Left lung (tissue), 10 donors: ENCODE measurements around the gene GDI1. TPM values are rescaled to one million over a fixed set of nuclear protein-coding genes. Genes with fewer than 3 reads are reported as not detected.

Experiments used
- ATAC-seq: fragments of 200-7000 bp; cut with Tn5 transposase; one replicate; pipeline ENCODE4 v1.9.1; 2020; ENCODE audit warnings: moderate library complexity
- DNase-seq, 4 donors: peaks; one replicate each; pipeline ENCODE4 v3.0.0-alpha.2; 2013 to 2020
- H3K27ac ChIP-seq, 2 donors: fragments of 200-600 bp; sonication (generic) in 1 of 2; one replicate each; pipeline versions ENCODE4 v1.5.0 to v1.8.0; 2020 to 2021
- H3K27me3 ChIP-seq, 2 donors: fragments of 200-600 bp; sonication (generic) in 1 of 2; one replicate each; pipeline versions ENCODE4 v1.5.0 to v1.8.0; 2020 to 2021
- H3K36me3 ChIP-seq, 2 donors: fragments of 200-600 bp; sonication (generic) in 1 of 2; one replicate each; pipeline versions ENCODE4 v1.5.0 to v1.8.0; 2020 to 2021
- H3K4me1 ChIP-seq, 2 donors: fragments of 200-600 bp; one replicate each; pipeline ENCODE4 v1.8.0; 2021
- H3K4me3 ChIP-seq, 2 donors: fragments of 200-600 bp; sonication (generic) in 1 of 2; one replicate each; pipeline versions ENCODE4 v1.5.0 to v1.8.0; 2020 to 2021; ENCODE audit warnings: mild to moderate bottlenecking in 1 of 2
- H3K9me3 ChIP-seq, 2 donors: fragments of 200-600 bp; sonication (generic) in 1 of 2; one replicate each; pipeline versions ENCODE4 v1.5.0 to v1.8.0; 2020 to 2021
- CTCF ChIP-seq, 2 donors: fragments of 200-600 bp; sonication (generic) in 1 of 2; IDR thresholded peaks; one replicate each; pipeline versions ENCODE4 v1.5.0 to v1.8.0; 2021; ENCODE audit warnings: antibody characterized with exemption in 2 of 2
- intact Hi-C, 2 donors: fragments of 100-400 bp; cut with DNase I; formaldehyde crosslinking; loops; one replicate each; pipeline versions ENCODE4 v1.11.2 to v1.14.2; 2022
- microRNA-seq, 2 donors: library from miRNA; unstranded; fragments of <30 nt; microRNA quantifications; one replicate each; pipeline ENCODE4, GENCODE V29; 2019
- polyA plus RNA-seq, 6 donors: library from polyadenylated mRNA; unstranded; fragments of 120-200 nt; gene quantifications; one replicate each; pipeline ENCODE4 v1.2.1, GENCODE V29; 2013; ENCODE audit not compliant: insufficient read length in 6 of 6
- total RNA-seq, 2 donors: library from RNA; stranded (reverse); fragmentation: NEBNext Ultra II Directional; extraction: Animal tissue kit (Norgen Biotek cat#: 25700); gene quantifications; one replicate each; pipeline ENCODE4 v1.2.1, GENCODE V29; 2021
- donor health status: DM: no; HTN: yes; CAD: no.
- donor health status: DM: no; HTN: no; CAD: no.

GDI1 gene
- total and polyA plus RNA-seq, 8 donors, result 107 to 163 (median 128) TPM

DNA sequence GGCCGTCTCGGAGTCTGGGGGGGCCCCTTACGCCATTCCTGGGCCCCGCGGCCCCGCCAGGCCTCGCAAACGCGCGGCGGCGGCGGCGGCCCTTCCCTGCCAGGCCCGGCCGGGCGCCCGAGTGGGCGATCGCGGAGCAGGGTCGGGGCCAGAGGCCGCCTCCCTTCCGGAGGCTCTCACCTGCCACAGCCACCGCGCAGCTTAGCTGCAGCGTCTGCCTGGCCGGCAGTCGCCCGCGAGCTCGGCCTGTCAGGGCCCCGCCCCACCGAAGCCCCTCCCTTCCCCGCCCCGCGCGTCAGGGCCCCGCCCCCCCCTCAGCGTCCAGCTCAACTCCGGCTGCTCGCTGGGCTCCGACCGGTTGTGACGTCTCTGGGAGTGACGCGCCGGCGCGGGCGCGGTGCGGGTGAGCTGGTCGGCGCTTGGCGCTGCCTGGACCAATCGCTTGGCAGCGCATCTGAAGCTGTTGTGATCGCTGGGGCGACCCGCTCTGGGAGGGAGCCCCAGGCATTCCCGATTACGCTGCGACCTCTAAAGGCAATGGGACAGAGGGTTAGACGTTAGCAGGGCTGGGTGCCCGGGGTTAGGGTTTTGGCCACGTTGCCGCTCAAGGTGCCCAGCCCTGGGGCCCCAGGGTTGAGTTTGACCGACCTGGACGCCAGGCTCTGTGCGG, 53.6 kb downstream of the GDI1 start, which contains the start of gene SLC10A3:
Gene SLC10A3 (minus strand): TSS at position 216 of the 670 bp plus-strand sequence. CDS start 1,689 bp downstream, outside the sequence.
- H3K27ac ChIP-seq, result peak within 1 kb of the TSS; percentile 89 to 96
- no peaks in the 10 kb centered on the region for H3K27me3 ChIP-seq
- peaks cover under 1 to 30% of the 10 kb centered on the region in 2 donors for H3K4me1 ChIP-seq
- peak; percentile 87 for ATAC-seq
- H3K4me3 ChIP-seq, result peak within 1 kb of the TSS; percentile 40 to 54
- no peaks in the 10 kb centered on the region for H3K9me3 ChIP-seq
- H3K36me3 ChIP-seq, result peaks cover 0 to 9% of the 10 kb centered on the region in 2 donors
- no peak for TF ChIP-seq CTCF (IDR thresholded peaks at IDR 0.05)
- intact Hi-C loops, result no loop called here
- DNase-seq, result peak; percentile 81 to 97 (median 95)

Small RNA genes within 50 kb of the gene (microRNA-seq; reads per million reads assigned to microRNA genes)
- 0.17 to 2.0 reads per million in 2 donors for gene MIR6858

Other genes with a start within 250 kb of the GDI1 start
- not detected for gene OPN1MW2, start 217.4 kb upstream of the GDI1 start, total RNA-seq
- not detected for gene OPN1MW2, start 217.4 kb upstream of the GDI1 start, polyA plus RNA-seq
- gene OPN1MW3, start 179.6 kb upstream of the GDI1 start, total RNA-seq, result not detected
- gene OPN1MW3, start 179.6 kb upstream of the GDI1 start, polyA plus RNA-seq, result not detected
- not detected for gene TEX28, start 142.0 kb upstream of the GDI1 start, total RNA-seq
- not detected for gene TEX28, start 142.0 kb upstream of the GDI1 start, polyA plus RNA-seq
- gene TKTL1, start 141.4 kb upstream of the GDI1 start, total RNA-seq, result under 1 TPM in 1 of 2 donors, not detected in 1; 0.47 TPM
- gene TKTL1, start 141.4 kb upstream of the GDI1 start, polyA plus RNA-seq, result under 1 TPM; 0.27 to 0.52 (median 0.37) TPM
- gene FLNA, start 62.5 kb upstream of the GDI1 start, total RNA-seq, result 1,000 to 10,000 TPM; 1,139 to 1,793 TPM
- gene FLNA, start 62.5 kb upstream of the GDI1 start, polyA plus RNA-seq, result 100 to 1,000 TPM; 434 to 671 (median 559) TPM
- 10 to 100 TPM; 50.1 to 56.6 TPM for gene EMD, start 57.9 kb upstream of the GDI1 start, total RNA-seq
- gene EMD, start 57.9 kb upstream of the GDI1 start, polyA plus RNA-seq, result 10 to 100 TPM; 55.4 to 77.1 (median 66.3) TPM
- gene RPL10, start 38.8 kb upstream of the GDI1 start, total RNA-seq, result 1,000 to 10,000 TPM; 2,309 to 2,455 TPM
- gene RPL10, start 38.8 kb upstream of the GDI1 start, polyA plus RNA-seq, result 1,000 to 10,000 TPM; 4,648 to 5,478 (median 4,971) TPM
- 10 to 100 TPM; 34.7 to 36.1 TPM for gene DNASE1L1, start 27.9 kb upstream of the GDI1 start, total RNA-seq
- 10 to 100 TPM in 4 of 6 donors, 1 to 10 TPM in 2; 8.8 to 11.3 (median 10.2) TPM for gene DNASE1L1, start 27.9 kb upstream of the GDI1 start, polyA plus RNA-seq
- 10 to 100 TPM; 34.7 to 45.5 TPM for gene TAFAZZIN, start 25.6 kb upstream of the GDI1 start, total RNA-seq
- 10 to 100 TPM; 33.9 to 44.8 (median 38.1) TPM for gene TAFAZZIN, start 25.6 kb upstream of the GDI1 start, polyA plus RNA-seq
- gene ATP6AP1, start 8.5 kb upstream of the GDI1 start, total RNA-seq, result 100 to 1,000 TPM; 139 to 168 TPM
- gene ATP6AP1, start 8.5 kb upstream of the GDI1 start, polyA plus RNA-seq, result 10 to 100 TPM; 89.4 to 99.8 (median 97.3) TPM
- 10 to 100 TPM; 72.6 to 82.1 TPM for gene FAM50A, start 7.0 kb downstream of the GDI1 start, total RNA-seq
- 10 to 100 TPM; 43.1 to 58.3 (median 46.4) TPM for gene FAM50A, start 7.0 kb downstream of the GDI1 start, polyA plus RNA-seq
- 10 to 100 TPM; 62.4 to 83.6 TPM for gene PLXNA3, start 21.1 kb downstream of the GDI1 start, total RNA-seq
- 10 to 100 TPM; 48.7 to 77.9 (median 58.6) TPM for gene PLXNA3, start 21.1 kb downstream of the GDI1 start, polyA plus RNA-seq
- gene LAGE3, start 42.1 kb downstream of the GDI1 start, total RNA-seq, result 10 to 100 TPM; 20.9 to 21.0 TPM
- gene LAGE3, start 42.1 kb downstream of the GDI1 start, polyA plus RNA-seq, result 10 to 100 TPM; 14.9 to 24.2 (median 18.4) TPM
- gene UBL4A, start 49.5 kb downstream of the GDI1 start, total RNA-seq, result 10 to 100 TPM; 33.4 to 37.9 TPM
- gene UBL4A, start 49.5 kb downstream of the GDI1 start, polyA plus RNA-seq, result 10 to 100 TPM; 24.7 to 32.3 (median 27.2) TPM
- 10 to 100 TPM; 25.1 to 26.8 TPM for gene SLC10A3, start 53.5 kb downstream of the GDI1 start, total RNA-seq
- gene SLC10A3, start 53.5 kb downstream of the GDI1 start, polyA plus RNA-seq, result 10 to 100 TPM; 13.3 to 22.7 (median 18.2) TPM
- 10 to 100 TPM; 35.3 to 43.6 TPM for gene FAM3A, start 79.1 kb downstream of the GDI1 start, total RNA-seq
- 10 to 100 TPM; 27.1 to 45.3 (median 34.1) TPM for gene FAM3A, start 79.1 kb downstream of the GDI1 start, polyA plus RNA-seq
- 100 to 1,000 TPM in 1 of 2 donors, 10 to 100 TPM in 1; 66.8 to 109 TPM for gene G6PD, start 109.7 kb downstream of the GDI1 start, total RNA-seq
- 10 to 100 TPM; 34.8 to 46.4 (median 38.3) TPM for gene G6PD, start 109.7 kb downstream of the GDI1 start, polyA plus RNA-seq
- gene IKBKG, start 110.5 kb downstream of the GDI1 start, total RNA-seq, result 10 to 100 TPM; 28.1 to 52.5 TPM
- 10 to 100 TPM; 14.2 to 23.0 (median 15.1) TPM for gene IKBKG, start 110.5 kb downstream of the GDI1 start, polyA plus RNA-seq
- gene CTAG1A, start 148.0 kb downstream of the GDI1 start, total RNA-seq, result not detected
- not detected for gene CTAG1A, start 148.0 kb downstream of the GDI1 start, polyA plus RNA-seq
- gene CTAG1B, start 182.1 kb downstream of the GDI1 start, total RNA-seq, result not detected
- gene CTAG1B, start 182.1 kb downstream of the GDI1 start, polyA plus RNA-seq, result not detected
- gene CTAG2, start 216.4 kb downstream of the GDI1 start, total RNA-seq, result not detected
- not detected for gene CTAG2, start 216.4 kb downstream of the GDI1 start, polyA plus RNA-seq